GM18951 (cell line): ENCODE results near the gene ROM1.
A peak's percentile ranks its signal among the peaks of the same experiment; 100 is the strongest.
"Not testable (repeated sequence)": the region's sequence is repeated elsewhere in the genome, so short reads cannot be mapped to it uniquely, and the experiment has no call there.

ENCODE experiments used
- POLR2A ChIP-seq: IDR thresholded peaks from 4 replicates; pipeline ENCODE4 v1.6.1; 2011; ENCODE audit warnings: mild to moderate bottlenecking; ENCODE audit not compliant: insufficient read length, insufficient read depth; ENCODE audit errors: extremely low read depth
- in situ Hi-C: fragments of 300-500 bp; cut with MboI; formaldehyde crosslinking; loops from one replicate; pipeline ENCODE4 v1.12.0; 2022; ENCODE audit warnings: low sequenced_read_pairs, mixed read lengths, inconsistent platforms; ENCODE audit not compliant: unreplicated experiment

Gene ROM1

GRCh38 chr11:62607714-62608113, 5.3 kb upstream of the ROM1 start:
- TF ChIP-seq POLR2A: no peak
- in situ Hi-C loops: no loop called here

GRCh38 chr11:62608776-62609175, 4.3 kb upstream of the ROM1 start:
- TF ChIP-seq POLR2A: no peak
- in situ Hi-C loops: no loop called here

- in situ Hi-C loops: no loop called here
- TF ChIP-seq POLR2A: no peak
Observed at GRCh38 chr11:62610403-62610802, 2.7 kb upstream of the ROM1 start.

- no peak for TF ChIP-seq POLR2A
- in situ Hi-C loops: no loop called here
Observed at GRCh38 chr11:62610814-62611704, 2.0 kb upstream of the ROM1 start.

- in situ Hi-C loops: no loop called here
Observed at GRCh38 chr11:62611705-62612365, 1.2 kb upstream of the ROM1 start.

GRCh38 chr11:62613291-62613778, 278 bp downstream of the ROM1 start:
- no peak for TF ChIP-seq POLR2A

More at GRCh38 chr11:62611705-62612365, 1.2 kb upstream of the ROM1 start:
- TF ChIP-seq POLR2A: no peak

GRCh38 chr11:62614275-62614674, 1.2 kb downstream of the ROM1 start:
- in situ Hi-C loops: no loop called here

More at GRCh38 chr11:62613291-62613778, 278 bp downstream of the ROM1 start:
- in situ Hi-C loops: no loop called here

GRCh38 chr11:62615521-62615920, 2.5 kb downstream of the ROM1 start:
- in situ Hi-C loops: no loop called here
- TF ChIP-seq POLR2A: no peak

More at GRCh38 chr11:62614275-62614674, 1.2 kb downstream of the ROM1 start:
- TF ChIP-seq POLR2A: no peak

- in situ Hi-C loops: not testable (repeated sequence)
Observed at GRCh38 chr11:62616957-62617356, 3.9 kb downstream of the ROM1 start.

GRCh38 chr11:62621027-62621566, 8.0 kb downstream of the ROM1 start:
- in situ Hi-C loops: no loop called here
- no peak for TF ChIP-seq POLR2A

GRCh38 chr11:62621567-62622470, 8.8 kb downstream of the ROM1 start, which contains the start of gene B3GAT3:
Gene B3GAT3 (minus strand): TSS chr11:62621986. CDS start chr11:62621947, 39 bp downstream.
- in situ Hi-C loops: no loop called here
- TF ChIP-seq POLR2A: peak; percentile 93

- in situ Hi-C loops: no loop called here
- no peak for TF ChIP-seq POLR2A
Observed at GRCh38 chr11:62622476-62623089, 9.5 kb downstream of the ROM1 start.
